Left cardiac atrium (tissue), 4 donors: ENCODE measurements around the gene CCDC61. TPM values are rescaled to one million over a fixed set of nuclear protein-coding genes. Genes with fewer than 3 reads are reported as not detected.

Experiments
- ATAC-seq, 2 donors: fragments of 200-7000 bp; cut with Tn5 transposase; one replicate each; pipeline ENCODE4 v1.9.1; 2020; ENCODE audit warnings: mild to moderate bottlenecking in 2 of 2, moderate library complexity in 2 of 2
- DNase-seq: peaks from one replicate; pipeline ENCODE4 v3.0.0-alpha.2; 2020
- intact Hi-C, 2 donors: fragments of 100-400 bp; cut with DNase I; formaldehyde crosslinking; loops; one replicate each; pipeline versions ENCODE4 v1.14.1 to v1.15.1; 2022 to 2023
- total RNA-seq, 2 donors: library from RNA; stranded (reverse); fragmentation: NEBNext Ultra II Directional; extraction: Animal tissue kit (Norgen Biotek cat#: 25700); gene quantifications; one replicate each; pipeline ENCODE4 v1.2.1, GENCODE V29; 2021
- donor health status: DM: no; HTN: yes; CAD: no.
- donor health status: DM: no; HTN: yes; CAD: no; lungs with severe emphysema.
- donor health status: DM: yes; HTN: yes; CAD: no.
- donor health status: Dilated cardiomyopathy.

The CCDC61 gene
- total RNA-seq, 2 donors from 2014 or later: 10.0 to 10.8 TPM

- ATAC-seq (peak; percentile 71 to 73), DNase-seq (peak; percentile 63)
- intact Hi-C loops: no loop called here
Observed at GRCh38 chr19:46009530-46010510, 14.6 kb downstream of the CCDC61 start.

- DNase-seq (no peak), ATAC-seq (no peak)
- intact Hi-C loops: no loop called here
Observed at GRCh38 chr19:46014534-46014933, 19.3 kb downstream of the CCDC61 start.

DNA sequence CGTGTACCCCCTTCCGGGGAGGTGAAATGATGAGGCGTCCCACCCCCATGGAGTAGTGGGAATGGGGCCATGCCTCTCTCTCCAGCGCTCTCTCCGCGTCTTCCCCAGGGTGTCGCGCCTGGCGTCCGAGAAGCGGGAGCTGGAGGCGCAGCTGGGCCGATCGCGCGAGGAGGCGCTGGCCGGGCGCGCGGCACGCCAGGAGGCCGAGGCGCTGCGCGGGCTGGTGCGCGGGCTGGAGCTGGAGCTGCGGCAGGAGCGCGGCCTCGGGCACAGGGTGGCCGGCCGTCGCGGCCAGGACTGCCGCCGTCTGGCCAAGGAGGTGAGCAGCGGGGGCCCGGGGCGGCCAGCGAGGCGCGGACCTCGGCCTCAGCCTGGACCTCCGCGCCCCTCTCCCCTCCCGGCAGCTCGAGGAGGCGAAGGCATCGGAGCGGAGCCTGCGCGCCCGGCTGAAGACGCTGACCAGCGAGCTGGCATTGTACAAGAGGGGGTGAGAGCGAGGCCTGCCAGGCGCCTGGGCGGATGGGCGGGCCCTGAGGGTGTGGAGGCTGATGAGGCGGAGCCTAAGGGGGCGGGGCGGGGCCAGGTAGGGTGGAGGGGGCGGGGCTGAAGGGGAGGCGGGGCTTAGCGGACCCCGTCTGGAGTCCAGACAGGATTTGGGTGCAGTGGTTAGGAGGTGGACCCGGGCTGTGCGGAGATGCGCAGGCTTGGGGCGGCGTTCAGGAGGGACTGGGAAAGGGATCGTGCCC lies 19.8 kb downstream of the CCDC61 start:
- peak; percentile 80 for DNase-seq
- intact Hi-C loops: no loop called here
- ATAC-seq: peak; percentile 73 to 86

DNA sequence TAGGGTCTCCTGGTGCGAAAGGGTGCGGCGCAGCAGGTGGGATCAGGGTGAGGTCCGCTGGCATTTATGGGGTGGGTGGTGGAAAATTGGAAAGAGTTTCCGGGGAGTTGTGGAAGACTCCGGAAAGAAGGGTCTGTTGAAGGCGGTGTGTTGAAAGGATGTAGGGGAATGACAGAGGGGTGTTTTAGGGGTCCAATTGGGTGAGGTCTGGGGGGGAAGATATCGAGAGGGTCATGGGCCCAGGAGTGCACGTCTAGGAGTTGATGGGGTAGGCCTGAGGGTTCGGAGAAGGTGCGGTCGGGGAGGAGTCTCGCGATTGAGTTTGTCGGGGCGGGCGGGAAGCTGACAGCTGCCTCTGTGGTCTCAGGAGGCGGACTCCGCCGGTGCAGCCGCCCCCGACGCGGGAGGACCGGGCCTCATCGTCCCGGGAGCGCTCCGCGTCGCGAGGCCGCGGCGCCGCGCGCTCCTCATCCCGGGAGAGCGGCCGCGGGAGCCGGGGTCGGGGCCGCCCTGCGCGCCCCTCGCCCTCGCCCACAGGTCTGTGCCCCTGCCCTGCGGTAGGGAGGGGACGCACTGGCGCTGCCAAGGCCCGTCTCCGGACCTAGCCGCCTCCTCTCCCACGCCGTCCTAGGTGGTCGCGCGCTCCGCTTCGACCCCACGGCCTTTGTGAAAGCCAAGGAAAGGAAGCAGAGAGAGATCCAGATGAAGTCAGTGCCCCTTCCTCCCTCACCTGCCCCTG lies 20.6 kb downstream of the CCDC61 start:
- intact Hi-C loops: no loop called here
- DNase-seq: no peak
- ATAC-seq: peak in 1 of 2 donors; percentile 31

DNA sequence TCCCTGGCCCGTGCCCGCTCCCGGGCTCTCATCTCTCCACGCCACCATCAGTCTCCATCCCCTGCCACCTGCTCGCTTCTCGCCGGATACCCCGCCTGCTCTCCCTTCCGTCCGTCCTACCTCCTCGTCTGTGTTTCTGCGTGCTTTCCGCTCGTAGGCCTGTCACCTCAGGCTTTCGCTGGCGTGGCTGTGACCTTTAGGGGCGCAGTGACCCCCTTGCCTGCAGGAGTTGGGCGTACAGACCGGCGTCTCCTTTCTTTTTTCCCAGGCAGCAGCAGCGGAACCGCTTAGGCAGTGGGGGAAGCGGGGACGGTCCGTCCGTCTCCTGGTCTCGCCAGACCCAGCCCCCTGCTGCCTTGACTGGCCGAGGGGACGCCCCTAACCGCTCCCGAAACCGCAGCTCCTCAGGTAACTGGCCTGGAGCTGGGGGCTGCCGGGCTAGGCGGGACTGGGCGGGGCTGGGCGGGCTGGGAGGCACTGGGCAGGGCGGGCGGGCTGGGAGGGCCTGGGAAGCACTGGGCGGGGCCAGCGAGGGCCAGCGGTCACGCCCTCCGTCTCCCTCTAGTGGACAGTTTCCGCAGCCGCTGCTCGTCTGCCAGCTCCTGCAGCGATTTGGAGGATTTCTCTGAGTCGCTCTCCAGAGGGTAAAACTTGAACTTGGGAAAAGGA lies 21.3 kb downstream of the CCDC61 start:
- ATAC-seq (peak; percentile 81 to 84), DNase-seq (peak; percentile 84)
- intact Hi-C loops: no loop called here

DNA sequence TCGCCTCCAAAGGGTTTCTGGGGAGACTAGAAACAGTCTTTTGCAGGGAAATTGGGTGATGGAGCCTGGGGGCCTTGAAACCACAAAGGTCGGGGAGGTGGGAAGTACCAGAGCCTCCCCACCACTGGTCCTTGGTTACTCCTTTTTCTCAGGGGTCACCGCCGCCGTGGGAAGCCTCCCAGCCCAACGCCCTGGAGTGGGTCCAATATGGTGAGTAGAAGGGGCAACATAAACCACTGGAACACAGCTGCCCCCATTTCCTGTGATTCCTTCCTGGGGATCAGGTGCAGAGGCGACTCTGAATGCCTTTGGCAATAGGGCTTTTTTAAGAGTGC lies 21.8 kb downstream of the CCDC61 start:
- no peak for ATAC-seq
- intact Hi-C loops: no loop called here
- no peak for DNase-seq

DNA sequence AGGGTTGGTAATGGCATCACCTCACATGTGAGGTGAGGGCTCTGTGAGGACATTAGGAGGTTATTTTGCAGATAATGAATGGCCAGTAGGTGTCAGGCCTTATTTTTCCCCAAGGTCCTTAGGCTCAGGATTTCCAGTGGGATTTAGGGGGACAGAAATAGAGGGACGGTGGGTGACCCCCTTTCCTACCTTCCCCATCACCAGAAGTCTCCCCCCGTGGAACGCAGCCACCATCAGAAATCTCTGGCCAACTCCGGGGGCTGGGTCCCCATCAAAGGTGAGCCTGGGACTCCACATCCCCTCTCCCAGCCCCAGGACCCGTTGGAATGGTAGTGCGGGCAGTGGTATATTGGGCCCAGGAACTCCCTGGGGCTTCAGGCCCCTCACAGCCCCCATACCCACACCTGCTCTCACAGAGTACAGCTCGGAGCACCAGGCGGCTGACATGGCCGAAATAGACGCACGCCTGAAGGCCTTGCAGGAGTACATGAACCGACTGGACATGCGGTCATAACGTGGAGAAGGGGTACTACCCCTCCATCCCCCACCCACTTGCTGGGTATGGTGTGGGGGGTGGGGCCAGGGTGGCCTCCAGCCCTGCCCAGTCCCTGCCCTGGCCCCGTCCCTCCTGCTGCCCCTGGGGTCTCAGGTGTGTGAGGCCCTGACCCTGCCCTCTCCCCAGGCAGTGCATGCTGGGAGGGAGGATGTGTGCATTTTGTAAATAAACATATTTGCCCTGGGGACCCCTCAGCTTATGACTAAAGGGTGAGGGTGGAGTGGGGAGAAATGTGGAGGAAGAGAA lies 22.8 kb downstream of the CCDC61 start:
- intact Hi-C loops: no loop called here
- no peak for ATAC-seq
- DNase-seq: no peak

DNA sequence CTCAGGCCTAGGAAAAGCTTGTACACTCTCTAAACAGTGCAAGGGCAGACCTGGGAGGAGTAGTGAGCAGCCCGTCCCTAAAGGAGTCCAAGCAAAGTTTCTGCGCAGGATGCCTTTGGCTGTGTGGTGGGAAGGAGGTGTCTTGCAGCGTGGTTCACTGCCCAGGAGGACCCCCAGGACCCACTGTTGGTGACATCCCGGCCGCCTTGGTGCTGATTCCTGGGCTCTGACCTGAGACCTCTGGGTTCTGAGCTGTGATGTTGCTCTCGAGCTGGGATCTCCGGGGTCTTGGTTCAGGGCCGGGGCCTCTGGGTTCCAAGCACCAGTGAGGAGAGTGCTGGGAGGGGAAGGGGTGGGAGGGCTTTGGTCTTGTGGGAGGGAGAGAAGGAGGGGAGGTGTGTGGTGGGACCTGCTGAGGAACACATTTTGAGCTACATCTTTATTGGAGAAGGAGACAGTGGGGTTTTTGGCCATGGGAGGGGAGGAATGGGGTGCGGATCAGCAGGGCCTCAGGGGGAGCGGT lies 23.5 kb downstream of the CCDC61 start:
- ATAC-seq (no peak), DNase-seq (no peak)
- intact Hi-C loops: no loop called here

GRCh38 chr19:46019270-46019669 lies 24.0 kb downstream of the CCDC61 start:
- ATAC-seq: no peak
- intact Hi-C loops: no loop called here
- DNase-seq: no peak

DNA sequence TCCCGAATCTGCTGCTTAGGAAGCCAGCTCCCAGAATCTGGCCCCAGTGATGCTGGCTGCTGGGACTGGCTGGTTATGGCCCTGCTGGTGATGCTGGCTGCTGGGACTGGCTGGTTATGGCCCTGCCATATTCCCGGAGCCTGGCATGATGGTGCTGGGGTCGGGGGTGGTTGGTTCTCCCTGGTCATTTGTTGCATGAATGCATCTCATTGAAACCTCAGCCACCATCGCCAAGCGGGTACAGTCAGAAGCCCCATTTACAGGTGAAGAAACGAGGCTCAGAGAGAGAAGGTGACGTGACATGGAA lies 25.5 kb downstream of the CCDC61 start:
- no peak for DNase-seq
- no peak for ATAC-seq
- intact Hi-C loops: no loop called here

GRCh38 chr19:46021531-46022041 lies 26.3 kb downstream of the CCDC61 start:
- intact Hi-C loops: no loop called here
- ATAC-seq: no peak
- no peak for DNase-seq

- intact Hi-C loops: no loop called here
- ATAC-seq: no peak
- DNase-seq: no peak
Observed at GRCh38 chr19:46022061-46022430, 26.8 kb downstream of the CCDC61 start.

- DNase-seq (no peak), ATAC-seq (peak in 1 of 2 donors; percentile 14)
- intact Hi-C loops: no loop called here
Observed at GRCh38 chr19:46022431-46023310, 27.4 kb downstream of the CCDC61 start, which contains the start of gene PGLYRP1. TSS of gene PGLYRP1 (minus strand) at chr19:46023053. CDS start at chr19:46023021, 32 bp downstream.

DNA sequence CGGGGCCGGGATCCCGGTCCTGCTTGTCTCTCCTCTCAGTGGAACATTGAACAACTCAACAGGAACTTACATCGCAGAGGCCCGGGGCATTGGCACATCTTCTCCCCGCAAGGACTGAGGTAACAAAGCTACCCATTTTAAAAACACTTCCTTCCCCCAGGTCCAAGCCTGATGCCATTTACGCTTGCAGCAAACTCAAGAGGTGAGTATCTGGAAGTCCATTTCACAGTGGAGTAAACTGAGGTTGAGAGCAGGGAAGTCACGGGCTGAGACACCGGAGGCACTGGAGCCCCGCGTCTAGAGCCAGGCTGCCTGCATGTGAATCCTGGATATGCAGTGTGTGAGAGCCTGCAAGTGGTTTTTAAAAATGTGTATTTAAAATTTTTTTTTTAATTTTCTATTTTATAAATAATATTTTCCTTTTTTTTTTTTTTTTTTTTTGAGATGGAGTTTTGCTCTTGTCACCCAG lies 28.1 kb downstream of the CCDC61 start:
- no peak for DNase-seq
- intact Hi-C loops: no loop called here
- ATAC-seq: no peak

- intact Hi-C loops: loop anchor here (5.0 kb wide), 2 partner anchors 51 to 236 kb away; no protein-coding TSS in a partner anchor
- DNase-seq: no peak
- ATAC-seq: no peak
Observed at GRCh38 chr19:46025835-46026234, 30.6 kb downstream of the CCDC61 start.

DNA sequence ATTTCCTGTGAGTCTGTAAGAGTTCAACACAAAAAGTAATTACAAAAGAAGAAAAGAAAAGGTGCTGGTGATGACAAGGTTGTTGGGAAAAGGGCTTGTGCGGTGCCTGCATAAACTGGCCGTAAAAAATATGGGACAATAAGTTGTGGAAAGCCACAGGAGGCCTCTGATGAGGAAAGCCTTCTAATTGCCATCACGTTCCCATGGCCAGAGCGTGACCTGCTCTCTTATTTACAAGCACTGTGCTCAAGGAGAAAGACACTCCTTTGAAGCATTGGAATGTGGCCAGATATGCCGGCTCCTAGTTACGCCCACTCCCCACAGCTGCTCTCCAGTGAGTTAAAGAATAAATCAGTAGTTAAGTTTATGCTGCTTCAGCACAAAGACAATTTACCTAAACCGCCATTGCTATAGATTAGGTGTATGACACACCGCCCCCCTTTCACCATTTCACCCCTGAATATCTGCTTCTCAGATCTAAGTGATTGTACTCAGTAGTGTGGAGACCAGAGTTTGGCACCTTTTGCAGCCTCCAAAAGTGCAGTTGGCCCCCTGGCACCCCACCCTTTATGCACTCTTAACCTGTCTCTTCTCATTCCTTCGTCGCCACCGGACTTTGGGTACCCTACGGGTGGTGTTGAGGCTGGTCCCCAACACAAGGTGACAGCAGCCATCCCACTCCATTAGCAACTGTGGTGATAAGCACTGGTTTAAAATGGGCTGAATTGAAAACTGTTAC lies 35.7 kb downstream of the CCDC61 start:
- DNase-seq (no peak), ATAC-seq (no peak)
- intact Hi-C loops: no loop called here
